GM19043 (cell line): Measurements from ENCODE around the gene EFCAB6.

ENCODE experiments used
- ATAC-seq: cut with Tn5 transposase; IDR thresholded peaks from one replicate; pipeline ENCODE4 v1.9.1; 2021; ENCODE audit warnings: low read depth; ENCODE audit not compliant: unreplicated experiment

EFCAB6 gene

GRCh38 chr22:43555561-43556515, 256.3 kb downstream of the EFCAB6 start:
- no peak for ATAC-seq

GRCh38 chr22:43554694-43555365, 257.3 kb downstream of the EFCAB6 start:
- no peak for ATAC-seq

- ATAC-seq = no peak
Measured at GRCh38 chr22:43554259-43554636, 257.9 kb downstream of the EFCAB6 start.

- no peak for ATAC-seq
Measured at GRCh38 chr22:43553451-43554258, 258.4 kb downstream of the EFCAB6 start.

GRCh38 chr22:43550672-43551071, 261.4 kb downstream of the EFCAB6 start:
- no peak for ATAC-seq

GRCh38 chr22:43550024-43550620, 262.0 kb downstream of the EFCAB6 start:
- ATAC-seq = no peak

GRCh38 chr22:43546186-43546585, 265.9 kb downstream of the EFCAB6 start:
- ATAC-seq = no peak

- ATAC-seq = no peak
Measured at GRCh38 chr22:43544289-43544673, 267.8 kb downstream of the EFCAB6 start.

- no peak for ATAC-seq
Measured at GRCh38 chr22:43543522-43544288, 268.4 kb downstream of the EFCAB6 start.

GRCh38 chr22:43542681-43543521, 269.2 kb downstream of the EFCAB6 start:
- no peak for ATAC-seq

GRCh38 chr22:43541462-43542407, 270.4 kb downstream of the EFCAB6 start:
- ATAC-seq = no peak

- ATAC-seq = no peak
Measured at GRCh38 chr22:43541022-43541421, 271.1 kb downstream of the EFCAB6 start.

- ATAC-seq = no peak
Measured at GRCh38 chr22:43540529-43540923, 271.6 kb downstream of the EFCAB6 start.

- ATAC-seq = no peak
Measured at GRCh38 chr22:43539572-43540528, 272.3 kb downstream of the EFCAB6 start.

GRCh38 chr22:43537019-43537585, 275.0 kb downstream of the EFCAB6 start:
- no peak for ATAC-seq

- no peak for ATAC-seq
Measured at GRCh38 chr22:43535741-43536140, 276.4 kb downstream of the EFCAB6 start.
